Fibroblast of the conjunctiva (primary cell): ENCODE measurements around the gene LIPF.
A peak's percentile ranks its signal among the peaks of the same experiment; 100 is the strongest.
"Not testable (repeated sequence)": the region's sequence is repeated elsewhere in the genome, so short reads cannot be mapped to it uniquely, and the experiment has no call there.

ENCODE experiments used
- DNase-seq: peaks from one replicate; pipeline ENCODE4 v3.0.0-alpha.2; 2010; ENCODE audit warnings: low read depth

The LIPF gene

DNA sequence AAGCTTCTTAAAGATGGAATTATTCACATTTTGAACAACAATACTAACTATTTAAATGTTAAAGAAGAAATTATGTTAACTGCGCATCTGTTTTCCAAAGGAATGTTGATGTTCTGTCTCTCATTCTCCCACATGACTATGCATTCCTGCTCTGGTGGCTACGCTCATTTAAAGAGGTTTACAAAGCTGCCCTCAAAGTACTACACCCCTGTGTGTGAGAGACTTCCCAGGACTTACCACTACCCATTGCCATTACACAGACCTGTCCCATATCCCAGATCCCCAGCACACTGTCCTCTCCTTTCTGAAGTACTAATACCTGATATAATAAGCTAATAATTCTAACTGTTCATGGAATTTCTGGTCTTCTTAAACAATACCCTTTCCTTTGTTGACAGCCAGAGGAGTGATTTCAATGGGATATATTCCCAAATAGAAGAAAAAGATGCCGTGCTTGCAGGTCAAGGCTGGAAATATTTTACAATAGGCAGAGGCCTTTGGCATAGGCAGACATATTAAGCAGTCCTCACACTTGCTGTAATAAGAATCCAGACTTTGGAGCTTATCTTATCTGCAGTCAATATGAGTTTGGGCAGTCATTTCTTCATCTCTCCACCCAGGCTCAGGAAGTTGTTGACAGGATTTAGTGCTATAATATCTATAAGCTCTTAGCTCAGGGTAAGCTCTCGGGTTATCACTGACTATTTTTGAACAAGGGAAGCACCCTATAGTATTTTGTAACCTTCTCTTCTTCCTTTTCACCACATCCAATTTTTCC, 12.2 kb downstream of the LIPF start:
- DNase-seq: no peak

DNA sequence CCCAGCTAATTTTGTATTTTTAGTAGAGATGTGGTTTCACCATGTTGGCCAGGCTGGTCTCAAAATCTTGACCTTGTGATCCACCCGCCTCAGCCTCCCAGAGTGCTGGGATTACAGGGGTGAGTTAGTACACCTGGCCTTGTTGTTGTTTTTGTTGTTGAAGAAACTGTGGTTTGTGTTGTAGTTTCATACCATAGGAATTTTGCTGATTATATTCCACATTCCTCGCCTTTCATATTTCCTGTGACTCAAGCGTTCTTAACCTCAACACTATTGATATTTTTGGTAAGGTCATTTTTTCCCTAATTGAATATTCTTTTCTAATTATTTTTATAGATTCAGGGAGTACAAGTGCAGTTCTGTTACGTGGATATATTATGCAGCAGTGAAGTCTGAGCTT, 16.7 kb downstream of the LIPF start:
- DNase-seq: no peak

DNA sequence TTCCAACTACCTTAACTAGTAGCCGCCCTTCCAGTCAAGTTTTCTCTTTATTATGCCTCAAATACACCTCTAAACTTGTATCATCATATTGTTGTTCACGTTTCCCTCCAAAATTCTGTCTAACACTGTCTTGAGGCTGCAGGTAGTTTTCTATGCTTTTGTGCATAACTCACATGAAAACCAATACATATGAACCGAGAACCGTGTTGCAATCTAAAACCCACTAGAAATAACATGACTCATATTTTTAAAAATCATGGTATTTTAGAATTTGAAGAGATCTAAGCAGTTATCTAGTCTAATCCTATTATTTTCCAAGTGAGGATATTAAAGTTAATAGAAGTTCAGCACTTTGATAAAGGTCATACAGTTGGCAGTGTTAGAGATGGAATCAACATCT, 18.2 kb downstream of the LIPF start:
- DNase-seq: no peak

DNA sequence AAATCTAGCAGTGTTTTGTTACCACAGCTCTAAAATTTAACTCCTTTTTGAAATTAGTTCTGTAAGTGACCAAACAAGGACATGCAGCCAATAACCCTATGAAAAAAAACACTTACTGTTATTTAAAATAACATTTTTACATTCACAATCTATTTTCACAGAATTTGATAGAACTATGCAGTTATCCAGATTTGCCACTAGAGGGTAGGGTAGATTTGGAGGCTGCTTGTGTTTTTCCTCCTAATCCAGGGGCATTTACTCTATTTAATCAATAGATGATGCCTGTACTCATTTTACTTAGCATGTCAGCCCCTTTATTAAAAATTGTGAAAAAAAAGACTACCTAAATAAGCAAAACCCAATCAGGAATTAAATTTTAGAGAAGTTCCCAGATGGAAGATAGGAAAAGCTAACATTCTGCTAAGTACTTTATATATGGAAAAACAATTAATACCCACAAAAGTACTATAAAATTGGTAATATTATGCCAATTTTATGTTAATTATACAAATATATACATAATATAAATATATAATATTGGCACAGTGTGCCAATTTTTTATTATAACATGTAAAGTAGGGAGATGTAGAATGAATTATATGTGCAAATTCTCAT, 23.7 kb downstream of the LIPF start:
- peak; percentile 23 for DNase-seq

DNA sequence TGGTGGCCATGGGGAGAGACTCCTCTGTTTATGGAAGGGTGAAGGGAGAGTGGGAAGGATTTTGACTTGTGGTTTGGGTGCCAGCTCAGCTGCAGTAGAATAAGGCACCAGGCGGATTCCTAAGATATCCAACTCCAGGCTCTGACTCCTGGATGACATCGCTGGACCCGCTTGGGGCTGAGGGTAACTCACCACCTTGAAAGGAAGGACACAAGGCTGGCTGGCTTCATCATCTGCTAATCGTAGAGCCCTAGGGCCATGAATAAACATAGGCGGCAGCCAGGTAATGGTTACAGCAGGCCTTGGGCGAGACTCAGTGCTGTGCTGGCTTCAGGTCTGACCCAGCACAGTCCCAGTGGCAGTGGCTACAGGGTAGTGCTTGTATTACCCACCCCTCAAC, 25.1 kb downstream of the LIPF start:
- DNase-seq: no peak

DNA sequence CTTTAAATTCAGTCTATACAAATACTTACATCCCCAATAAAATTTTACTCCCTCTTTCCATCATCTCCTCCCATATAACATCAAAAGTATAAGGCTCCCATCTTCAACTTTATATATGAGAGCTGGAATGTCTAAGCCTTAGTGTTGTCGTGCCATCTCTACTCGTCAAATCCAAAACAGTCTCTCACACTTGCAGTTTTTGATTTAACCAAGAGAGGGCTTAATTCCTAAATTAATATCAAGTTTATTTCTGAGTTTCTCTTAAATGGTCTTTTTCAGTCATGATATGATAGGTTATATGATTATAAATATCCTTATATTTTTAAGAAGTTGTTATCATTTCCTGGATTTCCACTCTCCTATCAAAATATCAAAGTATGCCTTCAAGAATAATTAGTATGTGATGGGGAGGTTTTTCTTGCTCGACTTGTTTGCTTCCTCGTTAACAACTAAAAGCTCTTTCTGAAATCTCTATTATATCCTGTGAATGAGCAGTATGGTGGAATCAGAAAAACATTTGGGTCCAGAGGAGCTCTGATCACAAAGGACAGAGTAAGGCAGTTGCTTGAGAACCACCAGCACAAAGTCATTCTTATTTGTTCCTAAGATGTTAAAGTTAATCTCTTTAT, 29.3 kb downstream of the LIPF start:
- DNase-seq: peak; percentile 1

DNA sequence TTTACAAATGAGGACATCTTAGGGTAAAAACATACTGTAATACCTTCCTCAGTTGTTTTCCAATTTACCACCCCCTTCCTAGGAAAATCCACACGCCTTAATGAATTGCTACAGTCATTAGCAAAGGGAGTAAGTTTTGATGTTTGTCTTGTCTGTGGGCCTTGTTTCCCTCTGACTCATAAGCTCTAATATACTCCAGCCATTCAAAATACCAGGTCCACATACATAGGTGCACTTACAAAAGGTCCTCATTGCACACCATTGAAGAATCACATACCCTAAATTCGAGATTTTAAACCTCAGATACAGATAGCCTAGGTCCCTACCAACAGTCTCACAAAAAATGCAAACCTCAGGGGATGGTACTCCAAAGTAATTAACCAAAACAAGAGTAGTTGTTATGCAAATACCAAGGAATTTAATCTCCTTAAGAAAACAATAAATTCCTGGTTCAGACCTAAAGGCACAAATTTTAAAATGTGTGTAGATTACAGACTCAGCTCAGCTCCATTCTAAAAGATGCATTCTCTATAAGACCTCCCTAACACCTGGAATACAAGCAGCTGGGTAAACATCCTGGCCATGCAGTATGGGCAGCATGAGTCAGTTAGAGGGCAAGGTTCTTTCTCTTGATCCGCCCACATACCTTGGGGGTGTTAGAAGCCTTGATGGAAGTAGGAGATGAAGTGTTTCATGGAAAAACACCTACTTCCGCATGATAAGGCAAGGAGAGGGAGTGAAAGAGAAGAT, 38.8 kb downstream of the LIPF start:
- DNase-seq: no peak

DNA sequence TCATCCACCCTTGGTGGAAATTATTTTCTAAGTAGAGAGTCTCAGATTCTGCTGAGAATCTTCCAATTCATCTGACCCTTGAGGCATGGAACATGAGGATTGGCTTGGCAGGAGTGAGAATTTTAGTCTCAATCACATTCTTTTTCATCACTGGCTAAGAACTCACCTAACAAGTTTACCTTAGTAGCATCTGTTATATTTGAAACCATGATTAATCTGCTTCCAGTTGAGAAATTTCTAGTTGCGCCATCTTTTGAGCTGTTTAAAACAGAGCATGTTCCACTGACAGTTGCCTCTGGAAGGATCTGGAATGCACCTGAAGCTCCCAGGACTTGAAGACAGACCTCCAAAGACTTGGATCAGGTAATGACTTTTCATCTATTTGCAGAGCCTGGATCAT, 41.7 kb downstream of the LIPF start, which contains the start of gene LIPK:
Gene LIPK, plus strand, starts transcription at position 292 of the 400 bp plus-strand sequence. CDS start 18,295 bp downstream, outside the sequence.
- no peak for DNase-seq

DNA sequence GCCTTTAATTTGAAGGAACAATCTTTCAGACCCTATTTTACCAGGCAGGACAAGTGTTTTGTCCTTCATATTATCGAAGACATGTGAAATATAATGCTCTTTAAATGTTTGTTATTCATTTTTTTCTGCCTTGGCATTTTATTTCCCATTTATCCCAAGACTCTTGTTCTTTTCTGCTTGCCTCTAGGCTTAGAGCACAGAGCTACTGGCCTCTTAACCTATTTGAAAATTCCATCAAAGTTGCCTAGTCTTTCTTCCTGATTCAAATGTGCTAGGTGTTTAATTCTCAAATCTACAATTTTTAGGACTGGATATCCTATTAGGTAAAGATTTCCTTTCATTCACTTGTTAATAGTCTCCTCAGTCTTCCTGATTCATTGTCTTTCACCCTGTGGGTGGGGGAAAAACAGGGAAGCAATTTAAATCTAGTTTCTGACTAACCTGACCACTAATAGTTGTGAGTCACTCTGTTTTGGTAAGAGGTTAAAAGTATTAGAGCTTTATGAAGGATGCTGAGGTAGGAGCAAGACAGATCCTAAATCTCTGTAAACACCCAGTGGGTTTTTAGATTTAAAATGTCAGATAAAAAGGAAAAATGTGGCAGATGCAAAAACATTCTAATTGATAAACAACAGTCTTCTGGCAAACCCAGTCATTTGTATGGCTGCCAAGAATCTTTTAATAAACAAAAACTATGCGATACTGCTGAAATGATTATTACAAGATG, 43.4 kb downstream of the LIPF start:
- peak; percentile 24 for DNase-seq

DNA sequence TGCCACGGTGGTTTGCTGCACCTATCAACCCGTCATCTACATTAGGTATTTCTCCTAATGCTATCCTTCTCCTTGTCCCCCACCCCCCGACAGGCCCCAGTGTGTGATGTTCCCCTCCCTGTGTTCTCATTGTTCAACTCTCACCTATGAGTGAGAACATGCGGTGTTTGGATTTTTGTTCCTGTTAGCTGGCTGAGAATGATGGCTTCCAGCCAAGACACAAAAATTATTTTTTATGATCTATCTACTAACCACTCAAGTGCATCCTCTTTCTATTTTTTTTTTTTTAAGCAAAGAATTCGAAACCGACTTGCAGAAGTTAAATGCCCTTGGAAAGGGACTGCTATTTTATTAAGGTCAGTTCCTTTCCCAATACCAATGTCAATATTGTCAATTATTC, 45.1 kb downstream of the LIPF start:
- DNase-seq: not testable (repeated sequence)

DNA sequence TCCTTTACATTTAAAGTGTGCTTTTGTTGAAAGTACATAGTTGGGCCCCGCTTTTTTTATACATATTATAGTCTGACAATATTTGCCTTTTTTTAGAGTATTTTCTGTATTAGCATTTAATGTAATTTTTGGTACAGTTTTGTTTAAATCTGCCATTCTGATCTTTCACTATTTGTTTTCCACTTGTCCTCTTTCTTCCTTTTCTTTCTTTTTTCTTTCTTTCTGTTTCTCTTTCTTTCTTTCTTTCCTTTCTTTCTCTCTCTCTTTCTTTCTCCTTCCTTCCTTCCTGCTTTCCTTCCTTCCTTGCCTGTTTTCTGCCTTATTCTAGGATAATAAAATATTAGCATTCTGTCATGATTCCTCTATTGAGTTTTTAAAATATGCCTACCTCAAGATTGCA, 51.3 kb downstream of the LIPF start:
- DNase-seq: no peak

DNA sequence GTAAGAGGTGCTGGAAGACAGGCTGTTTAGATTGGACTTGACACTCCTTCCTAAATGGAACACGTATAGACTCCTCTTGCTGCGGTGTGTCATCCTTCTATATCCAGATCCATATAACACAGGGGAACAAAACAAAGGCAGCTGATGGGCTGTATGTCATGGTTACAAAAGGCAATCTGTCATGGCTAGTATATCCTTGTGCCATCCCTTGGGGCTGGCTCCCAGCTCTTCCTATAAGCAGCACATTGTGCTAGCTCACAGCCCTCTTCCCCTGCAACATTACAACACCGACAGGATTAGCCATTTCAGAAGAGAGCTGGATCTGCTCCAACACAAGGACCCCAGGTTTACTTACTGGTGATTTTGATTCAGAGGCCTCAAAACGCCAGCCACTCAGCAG, 57.1 kb downstream of the LIPF start:
- no peak for DNase-seq

DNA sequence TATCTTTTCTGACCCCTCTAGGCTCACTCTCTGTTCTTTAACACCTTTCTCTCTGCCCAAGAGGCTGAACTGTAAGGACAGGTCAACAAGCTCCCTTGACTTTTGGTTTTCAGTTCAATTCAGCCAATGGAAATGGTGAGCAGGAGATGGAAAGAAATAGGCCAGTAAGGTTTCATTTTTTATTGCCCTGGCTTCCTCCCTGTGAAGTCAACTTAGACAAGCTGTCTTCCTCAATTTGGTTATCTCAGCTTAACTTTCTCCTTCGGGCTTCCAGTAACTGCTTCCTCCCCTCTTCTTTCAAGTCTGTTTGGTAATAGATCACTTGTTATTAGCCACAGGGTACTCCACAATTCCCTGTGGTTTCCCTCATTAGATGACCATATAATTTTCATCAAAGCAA, 61.6 kb downstream of the LIPF start:
- DNase-seq: no peak

DNA sequence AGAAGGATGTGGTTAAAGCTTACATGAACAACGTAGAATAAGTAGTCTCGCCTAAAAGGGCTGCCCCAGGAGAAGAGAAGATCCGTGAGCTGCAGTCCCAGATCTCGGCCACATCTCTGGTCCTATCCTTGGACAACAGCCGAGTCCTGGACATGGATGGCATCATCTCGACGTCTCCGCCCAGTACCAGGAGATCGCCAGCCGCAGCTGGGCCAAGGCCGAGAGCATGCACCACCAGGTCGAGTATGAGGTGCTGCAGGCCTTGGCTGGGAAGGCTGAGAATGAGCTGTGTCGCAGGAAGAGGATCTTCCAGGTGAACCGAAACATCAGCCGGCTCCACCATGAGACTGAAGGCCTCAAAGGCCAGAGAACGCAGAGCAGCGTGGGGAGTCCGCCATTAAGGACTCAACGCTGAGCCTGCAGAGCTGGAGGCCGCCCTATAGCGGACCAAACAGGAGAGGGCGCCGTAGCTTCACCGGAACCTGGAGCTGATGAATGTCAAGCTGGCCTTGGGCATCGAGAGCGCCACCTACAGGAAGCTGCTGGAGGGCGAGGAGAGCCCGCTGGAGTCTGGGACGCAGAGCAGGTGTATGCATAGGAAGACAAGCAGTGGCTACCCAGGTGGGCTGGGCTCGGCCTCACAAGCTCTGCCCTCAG, 64.0 kb downstream of the LIPF start:
- no peak for DNase-seq
